GM12875 (cell line): ENCODE results near the gene POFUT2.

Experiments
- H3K4me3 ChIP-seq: one replicate; pipeline ENCODE4 v1.5.1; 2011; ENCODE audit warnings: low read depth, low read length, control low read depth
- CTCF ChIP-seq: IDR thresholded peaks from 2 replicates; pipeline ENCODE4 v1.5.1; 2011; ENCODE audit warnings: low read depth, mild to moderate bottlenecking, control low read depth, inconsistent platforms, low read length, moderate library complexity, borderline replicate concordance; ENCODE audit not compliant: insufficient read depth

Gene POFUT2

GRCh38 chr21:45251635-45252447, 35.9 kb downstream of the POFUT2 start:
- H3K4me3 ChIP-seq: no peak overlapping the region
- no peak for TF ChIP-seq CTCF

GRCh38 chr21:45250914-45251634, 36.6 kb downstream of the POFUT2 start:
- no peak for TF ChIP-seq CTCF

DNA sequence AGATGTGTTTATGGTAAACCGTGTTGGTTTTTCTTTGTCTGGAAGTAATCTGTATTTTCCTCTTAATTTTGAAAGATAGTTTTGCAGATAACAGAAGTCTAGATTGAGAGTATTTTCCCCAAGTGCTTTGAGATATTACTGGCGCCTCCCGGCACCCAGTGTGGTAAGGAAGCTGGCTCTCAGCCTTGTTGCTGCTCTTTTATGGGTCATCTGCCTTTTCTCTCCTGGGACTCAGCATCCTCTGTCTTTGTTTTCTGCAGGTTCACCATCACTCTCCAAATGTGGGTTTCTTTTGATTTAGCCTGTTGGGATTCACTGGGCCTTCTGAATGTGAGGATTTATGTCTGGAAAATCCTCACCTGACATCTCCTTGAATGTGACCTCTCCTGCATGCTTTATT, 37.4 kb downstream of the POFUT2 start:
- TF ChIP-seq CTCF: no peak
- H3K4me3 ChIP-seq: no peak overlapping the region

More at GRCh38 chr21:45250914-45251634, 36.6 kb downstream of the POFUT2 start:
- H3K4me3 ChIP-seq: no peak overlapping the region

GRCh38 chr21:45249626-45250025, 38.1 kb downstream of the POFUT2 start:
- TF ChIP-seq CTCF: no peak
- H3K4me3 ChIP-seq: no peak overlapping the region

DNA sequence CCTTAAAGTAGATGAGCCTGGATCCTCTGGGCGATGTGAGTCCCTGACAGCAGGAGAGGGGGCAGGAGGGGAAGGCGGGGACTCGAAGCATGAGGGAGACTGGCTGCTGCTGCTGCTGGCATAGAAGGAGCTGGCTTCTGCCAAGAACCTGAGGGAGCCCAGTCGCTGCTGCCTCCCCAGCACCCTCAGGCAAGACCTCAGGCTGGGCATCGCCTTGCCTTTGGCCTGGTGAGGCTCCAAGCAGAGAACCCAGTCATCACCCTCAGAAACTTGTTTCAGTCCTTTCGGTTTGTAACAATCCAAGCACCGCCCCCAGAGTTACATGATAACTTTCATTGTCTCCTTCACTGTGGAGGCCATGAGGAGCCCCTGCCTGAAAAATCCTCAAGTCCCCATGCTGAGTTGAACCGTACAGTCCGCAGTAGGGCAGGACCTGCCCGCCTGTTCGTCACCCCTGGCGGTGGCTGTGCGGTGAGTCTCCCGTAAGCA, 38.8 kb downstream of the POFUT2 start:
- H3K4me3 ChIP-seq: no peak overlapping the region
- TF ChIP-seq CTCF: no peak

DNA sequence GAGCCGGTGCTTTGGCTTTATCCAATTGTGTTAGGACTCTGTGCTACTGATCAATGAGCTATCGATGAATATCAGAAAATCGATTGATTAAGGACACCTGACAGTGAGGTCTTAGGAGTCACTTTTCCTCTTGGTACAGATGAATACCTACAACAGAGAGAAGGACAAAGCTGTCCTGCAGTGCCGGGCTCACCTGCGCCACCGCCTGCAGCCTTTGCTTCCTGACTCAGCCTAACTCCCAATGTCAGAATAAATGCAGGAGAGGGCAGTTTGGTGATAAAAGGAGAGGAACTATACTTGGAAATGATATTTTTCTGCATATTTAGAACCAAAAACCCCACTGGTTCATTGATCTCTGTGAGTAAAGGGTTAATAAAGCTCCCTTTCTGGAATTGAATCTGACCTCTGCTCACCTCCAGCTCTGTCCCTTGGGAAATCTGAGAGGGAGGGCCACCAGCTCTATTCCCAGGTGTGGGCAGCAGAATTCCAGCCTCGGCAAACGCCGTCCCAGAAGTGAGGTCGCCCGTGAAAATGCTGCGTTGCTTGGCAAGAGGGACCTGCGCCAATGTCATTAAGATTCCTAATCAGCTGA, 39.3 kb downstream of the POFUT2 start:
- TF ChIP-seq CTCF: no peak
- H3K4me3 ChIP-seq: no peak overlapping the region
